HG02885 (cell line): ENCODE results near the gene PARD3.
"Not testable (repeated sequence)": the region's sequence is repeated elsewhere in the genome, so short reads cannot be mapped to it uniquely, and the experiment has no call there.

Experiments used
- ATAC-seq: cut with Tn5 transposase; IDR thresholded peaks from one replicate; pipeline ENCODE4 v1.9.1; 2021; ENCODE audit warnings: mild to moderate bottlenecking; ENCODE audit not compliant: unreplicated experiment, poor library complexity

The PARD3 gene

GRCh38 chr10:34701194-34701593, 113.9 kb downstream of the PARD3 start:
- ATAC-seq, result no peak

DNA sequence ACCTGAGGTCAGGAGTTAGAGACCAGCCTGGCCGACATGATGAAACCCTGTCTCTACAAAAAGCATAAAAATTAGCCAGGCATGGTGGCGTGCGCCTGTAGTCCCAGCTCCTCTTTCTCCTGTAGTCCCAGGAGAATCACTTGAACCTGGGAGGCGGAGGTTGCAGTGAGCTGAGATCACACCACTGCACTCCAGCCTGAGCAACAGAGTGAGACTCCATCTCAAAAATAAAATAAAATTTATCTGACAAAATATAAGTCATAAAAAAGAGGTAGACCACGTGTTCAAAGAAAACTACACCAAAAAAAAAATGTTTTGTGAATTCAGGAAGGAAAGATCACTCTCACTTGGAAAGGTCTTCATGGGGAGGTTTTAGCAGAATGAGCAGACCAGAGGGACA, 114.3 kb downstream of the PARD3 start:
- ATAC-seq, result not testable (repeated sequence)

DNA sequence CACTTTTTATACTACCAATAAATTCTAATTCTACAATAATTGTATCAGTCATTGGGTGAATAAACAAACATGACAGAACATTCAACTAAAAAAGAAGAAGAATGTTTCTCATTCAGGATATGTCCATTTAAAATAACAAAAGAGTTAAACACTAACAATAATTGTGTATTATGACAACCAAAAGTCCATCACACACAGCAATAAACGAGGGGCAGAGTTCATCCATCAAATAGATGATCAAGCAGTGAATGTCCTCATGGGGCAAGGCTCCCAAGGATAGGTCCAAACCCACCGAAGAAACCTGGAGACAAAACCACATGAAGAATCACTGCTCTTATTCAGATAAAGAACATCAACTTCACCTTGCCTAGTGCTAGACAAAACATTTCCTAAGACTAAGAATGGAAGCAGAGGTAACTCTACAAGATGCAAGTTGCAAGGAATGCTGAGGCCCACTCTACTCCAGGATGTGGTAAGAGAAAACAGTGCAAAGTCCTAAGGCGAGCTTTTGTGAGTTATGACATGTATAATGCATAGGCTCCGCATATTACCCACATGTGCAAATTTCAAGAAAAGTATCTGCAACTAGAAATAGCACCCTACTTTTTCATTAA, 115.1 kb downstream of the PARD3 start:
- ATAC-seq, result no peak

- ATAC-seq, result no peak
Measured at GRCh38 chr10:34698979-34699378, 116.1 kb downstream of the PARD3 start.

- ATAC-seq, result no peak
Measured at GRCh38 chr10:34698248-34698831, 116.8 kb downstream of the PARD3 start.

DNA sequence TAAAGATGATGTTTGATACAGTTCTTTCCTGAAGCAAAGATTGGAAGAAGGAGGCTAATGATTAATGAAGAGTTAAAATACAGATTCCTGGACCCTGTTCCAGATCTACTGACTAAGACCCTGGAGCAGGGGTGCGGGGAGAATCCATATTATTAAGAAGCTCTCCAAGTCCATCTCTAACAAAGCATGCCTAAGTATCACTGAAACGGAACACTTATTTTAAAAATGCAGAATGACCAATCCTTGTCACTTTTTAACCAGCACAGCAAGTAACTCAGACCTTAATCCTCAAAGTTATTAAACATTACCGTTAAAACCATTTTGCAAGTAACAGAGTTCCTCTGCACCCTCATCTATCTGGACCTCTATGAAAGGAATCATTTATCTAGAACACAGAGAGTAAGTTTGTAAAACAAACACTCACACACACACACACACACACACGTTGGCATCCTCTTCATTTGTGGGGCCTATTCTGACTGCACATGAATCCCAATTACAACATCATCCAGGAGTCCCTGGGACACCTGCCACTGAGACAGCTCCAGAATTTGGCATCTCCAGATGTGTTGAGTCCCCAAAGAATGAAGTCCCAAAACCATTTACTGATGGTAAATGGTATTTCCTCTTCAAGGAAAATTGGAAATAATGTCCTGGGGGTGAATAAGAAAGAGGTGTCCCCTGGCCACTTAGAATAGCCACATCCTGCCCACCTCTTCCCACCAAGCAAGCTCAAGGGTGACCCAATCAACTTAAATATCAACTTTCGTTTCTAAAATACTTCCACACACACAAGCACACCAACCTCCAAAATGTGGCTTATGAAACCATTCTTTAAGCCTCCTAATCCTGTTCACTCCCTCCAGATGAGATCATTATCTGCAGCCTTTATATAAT, 117.5 kb downstream of the PARD3 start:
- ATAC-seq, result no peak

DNA sequence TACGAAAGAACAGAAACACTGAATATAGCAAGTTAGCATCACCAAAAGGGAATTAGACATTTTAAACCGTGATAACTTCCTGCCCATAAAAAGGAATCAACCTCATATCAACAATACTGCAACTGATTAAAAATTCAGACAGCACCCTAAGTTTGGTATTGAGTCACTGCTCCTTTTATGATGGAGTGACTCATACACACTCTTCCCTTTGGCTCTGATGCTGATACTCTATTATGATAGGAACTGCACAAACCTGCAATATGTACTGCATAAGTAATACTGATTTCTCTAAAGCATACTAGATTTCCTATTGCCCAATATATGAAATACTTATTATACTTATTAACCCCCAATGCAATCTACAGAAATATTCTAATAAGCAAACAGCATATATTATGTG, 118.7 kb downstream of the PARD3 start:
- ATAC-seq, result no peak

DNA sequence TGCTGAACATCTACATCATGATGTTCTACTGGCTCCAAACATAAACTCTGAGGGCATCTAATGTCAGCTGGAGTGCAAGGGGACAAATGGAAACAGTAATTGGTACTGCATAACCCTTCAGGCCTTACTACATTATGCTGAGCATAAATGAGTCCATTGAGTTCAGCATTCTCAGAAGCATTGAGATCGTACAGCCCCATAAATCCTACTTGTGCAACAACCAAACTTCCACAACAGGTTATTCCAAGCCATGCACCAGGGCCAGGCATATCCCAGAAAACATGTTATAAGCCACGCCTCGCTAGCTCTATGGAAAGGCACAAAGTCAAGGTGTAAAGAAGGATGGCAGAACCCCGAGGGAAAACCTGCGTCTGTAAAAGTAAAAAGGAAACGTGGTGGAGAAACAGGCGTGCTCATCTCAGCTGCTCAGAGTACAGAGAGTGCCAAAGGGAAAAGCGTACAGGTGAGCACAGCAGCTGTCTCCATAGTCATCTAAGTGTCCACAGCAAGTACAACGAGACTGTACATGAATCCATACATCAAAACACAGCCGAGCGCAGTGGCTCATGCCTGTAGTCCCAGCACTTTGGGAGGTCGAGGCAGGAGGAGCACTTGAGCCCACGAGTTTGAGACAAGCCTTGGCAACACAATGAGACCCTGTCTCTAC, 124.6 kb downstream of the PARD3 start:
- ATAC-seq, result no peak

DNA sequence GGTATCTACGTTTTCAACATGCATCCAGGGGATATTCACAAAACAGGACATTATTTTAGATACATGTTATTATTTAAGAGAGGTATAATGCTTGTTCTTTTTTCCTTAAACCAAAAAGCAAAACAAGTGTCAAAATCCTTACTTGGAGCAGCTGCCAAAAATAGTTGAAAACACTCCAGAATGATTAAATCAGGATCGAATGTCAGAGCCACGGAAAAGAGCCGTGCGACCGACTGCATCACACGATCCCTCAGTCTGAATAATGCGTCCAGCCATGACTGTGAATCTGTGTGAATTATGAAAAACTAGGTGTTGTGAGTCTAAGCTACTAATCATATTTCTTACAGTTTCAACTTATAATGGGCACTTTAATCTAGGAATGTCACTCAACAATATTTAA, 126.0 kb downstream of the PARD3 start:
- ATAC-seq, result no peak

- ATAC-seq, result no peak
Measured at GRCh38 chr10:34687434-34688210, 127.5 kb downstream of the PARD3 start.

DNA sequence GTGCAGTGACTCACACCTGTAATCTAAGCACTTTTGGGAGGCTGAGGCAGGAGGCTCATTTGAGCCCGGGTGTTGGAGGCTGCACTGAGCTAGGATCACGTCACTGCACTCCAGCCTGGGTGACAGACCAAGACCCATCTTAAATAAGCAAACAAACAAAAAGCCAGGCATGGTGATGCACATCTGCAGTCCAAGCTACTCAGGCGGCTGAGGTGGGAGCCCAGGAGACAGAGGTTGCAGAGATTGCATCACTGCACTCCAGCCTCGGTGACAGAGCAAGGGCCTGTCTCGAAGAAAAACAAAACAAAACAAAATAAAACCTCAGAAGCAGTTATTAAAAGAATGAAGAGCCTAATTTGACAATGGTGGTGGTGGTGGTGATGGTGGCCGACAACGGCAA, 132.5 kb downstream of the PARD3 start:
- ATAC-seq, result no peak

DNA sequence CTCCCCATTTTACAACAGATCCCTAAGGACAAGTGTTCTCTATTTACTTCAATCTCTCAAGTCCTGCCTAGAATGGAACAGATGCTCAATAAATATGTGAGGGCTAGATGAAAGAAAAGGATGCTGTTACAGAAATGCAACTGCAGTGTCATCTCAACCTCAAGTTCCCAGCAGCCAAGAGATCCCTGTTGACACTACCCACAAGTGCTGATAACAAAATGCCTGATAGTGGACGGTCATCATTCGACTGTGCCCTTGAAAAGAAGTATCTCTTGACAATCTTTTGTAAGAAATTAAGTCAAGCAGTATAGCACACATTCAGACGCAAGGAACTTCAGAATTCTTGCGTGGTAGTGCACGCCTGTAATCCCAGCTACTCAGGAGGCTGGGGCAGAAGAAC, 133.2 kb downstream of the PARD3 start:
- ATAC-seq, result no peak

DNA sequence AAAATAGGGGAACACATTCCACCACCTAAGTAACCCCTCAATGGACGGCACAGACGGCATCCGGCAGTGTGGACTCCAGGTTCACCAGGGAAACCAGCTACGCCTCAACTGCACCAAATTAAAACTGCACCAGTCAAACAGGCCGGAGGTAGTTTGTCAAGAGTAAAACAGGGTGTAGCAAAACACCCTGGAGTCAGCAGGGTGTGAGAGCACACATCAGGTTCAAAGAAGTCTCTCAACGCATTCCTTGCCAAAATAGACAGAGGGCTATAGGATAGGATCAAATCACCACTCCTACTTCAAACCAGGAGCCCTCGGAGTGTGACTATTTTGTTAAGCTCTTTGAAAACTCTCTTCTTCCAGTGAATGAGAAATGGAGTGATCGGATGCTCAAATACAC, 135.9 kb downstream of the PARD3 start:
- ATAC-seq, result no peak

- ATAC-seq, result no peak
Measured at GRCh38 chr10:34677591-34677990, 137.5 kb downstream of the PARD3 start.

GRCh38 chr10:34677132-34677531, 138.0 kb downstream of the PARD3 start:
- no peak for ATAC-seq

DNA sequence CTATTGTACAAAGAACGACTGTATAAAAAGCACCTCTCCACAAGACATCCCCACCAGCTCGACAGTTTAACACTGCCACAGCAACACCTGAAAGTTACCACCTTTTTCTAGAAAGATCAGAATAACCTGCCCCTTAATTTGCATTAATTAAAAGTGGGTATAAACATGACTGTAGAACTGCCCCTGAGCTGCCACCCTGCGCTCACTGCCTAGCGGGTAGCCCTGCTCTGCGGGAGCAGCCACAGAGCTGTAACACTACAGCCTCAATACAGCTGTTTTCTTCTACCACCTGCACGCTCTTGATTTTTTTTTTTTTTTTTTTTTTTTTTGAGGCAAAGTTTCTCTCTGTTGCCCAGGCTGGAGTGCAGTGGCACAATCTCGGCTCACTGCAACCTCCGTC, 140.9 kb downstream of the PARD3 start:
- no peak for ATAC-seq

DNA sequence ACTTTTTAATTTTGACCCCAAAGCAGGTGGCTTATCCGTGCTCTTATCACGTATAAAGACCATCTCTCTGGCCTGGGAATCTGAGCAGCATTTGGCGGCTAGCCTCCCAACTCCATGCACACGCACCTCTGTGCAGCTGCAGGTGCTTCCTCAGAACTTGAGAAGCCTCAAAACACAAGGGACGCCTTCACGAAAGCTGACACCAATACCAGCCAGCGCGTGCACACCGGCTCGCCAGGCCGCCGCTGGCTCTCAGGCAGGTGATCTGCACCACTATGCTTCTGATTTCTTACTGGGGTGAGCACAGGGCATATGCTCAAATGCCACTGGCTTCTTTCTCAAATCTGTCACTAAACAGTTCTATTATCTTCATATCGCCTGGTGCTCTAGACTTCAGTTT, 145.0 kb downstream of the PARD3 start:
- ATAC-seq, result no peak

- no peak for ATAC-seq
Measured at GRCh38 chr10:34669079-34669478, 146.0 kb downstream of the PARD3 start.

DNA sequence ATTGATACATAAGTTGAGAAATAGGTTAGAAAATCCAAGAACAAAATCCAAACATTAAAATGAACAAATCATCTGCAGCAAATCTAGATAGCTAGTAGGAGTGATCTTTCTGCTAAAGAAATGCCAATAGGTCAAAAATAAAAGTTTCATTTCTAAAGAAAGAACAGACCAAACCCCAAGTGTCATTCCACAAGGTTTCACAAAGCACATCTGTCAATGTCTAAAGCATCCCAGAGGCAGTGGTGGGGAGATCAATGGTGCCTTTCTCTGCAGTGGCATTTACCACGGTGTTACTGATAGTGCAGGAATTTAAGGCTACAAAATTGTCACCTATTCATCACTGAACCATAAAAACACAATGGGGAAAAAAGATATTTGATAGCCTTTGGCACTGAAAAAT, 147.9 kb downstream of the PARD3 start:
- ATAC-seq, result no peak

- ATAC-seq, result peak; percentile 94
Measured at GRCh38 chr10:34666008-34666704, 148.9 kb downstream of the PARD3 start.
